ENCODE data around the gene SYNPO2. TPM values are rescaled to one million over a fixed set of nuclear protein-coding genes. Genes with fewer than 3 reads are reported as not detected.
"Not testable (repeated sequence)": the region's sequence is repeated elsewhere in the genome, so short reads cannot be mapped to it uniquely, and the experiment has no call there.

SYNPO2 gene
- total and polyA plus RNA-seq, 10 of the 15 experiments (the other 5 are each of a cell fraction or from before 2014, with no cell fraction given), result 0.04 to 0.34 (median 0.28) TPM

DNA sequence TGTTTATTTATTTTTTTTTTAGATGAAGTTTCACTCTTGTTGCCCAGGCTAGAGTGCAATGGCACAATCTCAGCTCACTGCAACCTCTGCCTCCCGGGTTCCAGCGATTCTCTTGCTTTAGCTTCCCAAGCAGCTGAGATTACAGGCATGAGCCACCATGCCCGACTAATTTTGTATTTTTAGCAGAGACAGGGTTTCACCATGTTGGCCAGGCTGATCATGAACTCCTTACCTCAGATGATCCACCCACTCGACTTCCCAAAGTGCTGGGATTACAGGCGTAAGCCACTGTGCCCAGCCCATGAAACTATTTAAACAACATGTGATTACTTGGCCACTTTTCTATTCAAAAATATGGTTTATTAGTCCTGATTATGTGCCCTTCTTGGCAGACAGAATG is 158.4 kb downstream of the SYNPO2 start:
- ATAC-seq; H3K4me2 ChIP-seq (ENCODE audit: control insufficient read depth, insufficient read depth); CTCF ChIA-PET; H2AFZ ChIP-seq (ENCODE audit: control insufficient read depth, low read depth, low read length); BruUV-seq (replicated peaks); H3K79me2 ChIP-seq (ENCODE audit: control insufficient read depth, insufficient read depth, low read length); SMC1A ChIA-PET (ENCODE audit: uncharacterized antibody, unreplicated experiment); H3K9ac ChIP-seq (ENCODE audit: control insufficient read depth, insufficient read depth, low read length); RAD21 ChIA-PET (ENCODE audit: unreplicated experiment); H3K27ac ChIP-seq (ENCODE audit: control insufficient read depth, insufficient read depth); POLR2A ChIA-PET; H3K4me1 ChIP-seq (ENCODE audit: control insufficient read depth, insufficient read depth, low read length); H3K27me3 ChIP-seq (replicated peaks in 1 of 2; ENCODE audit: control insufficient read depth in 2 of 2, insufficient read depth in 2 of 2, low read length in 1 of 2); H3K4me3 ChIP-seq; H3K9me3 ChIP-seq (replicated peaks; ENCODE audit: control insufficient read depth, insufficient read depth, low read length); intact Hi-C loops (cut with micrococcal nuclease; ENCODE audit: unreplicated experiment); DNase-seq (ENCODE audit: low read depth, low spot score); H4K20me1 ChIP-seq (ENCODE audit: control insufficient read depth, insufficient read depth); FAIRE-seq; H3K36me3 ChIP-seq (ENCODE audit: control insufficient read depth in 2 of 2, insufficient read depth in 2 of 2, low read length in 1 of 2): not testable (repeated sequence)
- in situ Hi-C loops (cut with MboI), result loop anchor here (10.0 kb wide), 1 partner anchor 448 kb away; no protein-coding TSS in a partner anchor
- WGBS (ENCODE audit: insufficient coverage, insufficient replicate concordance, low lambda C conversion rate, missing lambda C conversion rate), result 58% methylated on average over 5 of the region's 5 CpGs

DNA sequence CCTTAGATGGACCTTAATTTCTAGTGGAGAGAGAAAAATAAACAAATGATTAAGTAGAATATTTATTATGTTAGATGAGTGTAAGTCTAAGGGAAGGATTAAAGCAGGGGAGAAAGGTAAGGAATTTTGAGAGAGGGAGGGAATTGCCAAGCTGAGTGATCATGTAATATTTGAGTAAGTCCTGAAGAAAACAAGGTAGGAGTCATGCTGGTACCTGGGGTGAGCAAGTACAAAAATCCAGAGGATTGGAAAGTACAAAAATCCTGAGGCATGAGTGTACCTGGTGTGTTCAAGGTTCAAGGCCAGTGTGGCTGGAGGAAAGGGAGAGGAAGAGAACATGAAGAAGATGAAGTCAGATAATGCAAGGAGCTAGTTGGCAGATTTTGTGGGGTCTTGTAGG is 159.8 kb downstream of the SYNPO2 start:
- DNase-seq (ENCODE audit: low read depth, low spot score) (no peak), FAIRE-seq (no peak), ATAC-seq (no peak)
- Histone ChIP-seq H2AFZ (ENCODE audit: control insufficient read depth, low read depth, low read length) (no peak overlapping the region), H3K4me1 (ENCODE audit: control insufficient read depth, insufficient read depth, low read length) (no peaks in the 10 kb centered on the region), H3K79me2 (ENCODE audit: control insufficient read depth, insufficient read depth, low read length) (no peaks in the 10 kb centered on the region), H3K27me3 (replicated peaks in 1 of 2; ENCODE audit: control insufficient read depth in 2 of 2, insufficient read depth in 2 of 2, low read length in 1 of 2) (peaks cover 0 to 2% of the 10 kb centered on the region in 2 experiments; a peak in 1 of 4 replicates), H3K4me3 (no peak overlapping the region), H3K4me2 (ENCODE audit: control insufficient read depth, insufficient read depth) (no peak overlapping the region), H4K20me1 (ENCODE audit: control insufficient read depth, insufficient read depth) (no peaks in the 10 kb centered on the region), H3K27ac (ENCODE audit: control insufficient read depth, insufficient read depth) (no peak overlapping the region), H3K36me3 (ENCODE audit: control insufficient read depth in 2 of 2, insufficient read depth in 2 of 2, low read length in 1 of 2) (no peaks in the 10 kb centered on the region), H3K9ac (ENCODE audit: control insufficient read depth, insufficient read depth, low read length) (no peak overlapping the region), H3K9me3 (replicated peaks; ENCODE audit: control insufficient read depth, insufficient read depth, low read length) (no peaks in the 10 kb centered on the region)
- ChIA-PET SMC1A (ENCODE audit: uncharacterized antibody, unreplicated experiment) (no interaction called here), RAD21 (ENCODE audit: unreplicated experiment) (no interaction called here), POLR2A (no interaction called here), CTCF (no interaction called here)
- BruUV-seq (replicated peaks), result no TSS peak
- intact Hi-C loops (cut with micrococcal nuclease; ENCODE audit: unreplicated experiment) (no loop called here), in situ Hi-C loops (cut with MboI) (loop anchor here (10.0 kb wide), 1 partner anchor 446 kb away; no protein-coding TSS in a partner anchor)
- TF ChIP-seq STAT3 (IDR thresholded peaks at IDR 0.05; ENCODE audit: low read depth, low read length) (no peak), USF2 (IDR thresholded peaks at IDR 0.05; ENCODE audit: borderline replicate concordance, low read depth, low read length) (no peak)

Measured in GM12878 (cell line).